Cardiac fibroblast (primary cell): ENCODE measurements around the gene EYS.
A peak's percentile ranks its signal among the peaks of the same experiment; 100 is the strongest.

ENCODE experiments used
- DNase-seq, 2 donors: peaks; one replicate each; pipeline versions ENCODE4 v3.0.0 to v3.0.0-alpha.2; 2010; ENCODE audit warnings: low read depth in 2 of 2
- H3K4me3 ChIP-seq, 2 donors: replicated peaks in 1 of 2; 1 replicate in 1 of 2; 2 replicates in 1 of 2; pipeline ENCODE4 v1.5.1; 2011; ENCODE audit warnings: low read depth in 2 of 2, low read length in 2 of 2, mild to moderate bottlenecking in 2 of 2, moderate library complexity in 1 of 2
- CTCF ChIP-seq: IDR thresholded peaks from one replicate; pipeline ENCODE4 v1.5.1; 2011; ENCODE audit warnings: low read depth, mild to moderate bottlenecking, low read length, inconsistent platforms

The EYS gene

GRCh38 chr6:64383277-64383676 lies 1323.7 kb downstream of the EYS start:
- H3K4me3 ChIP-seq = no peak overlapping the region
- DNase-seq = no peak
- TF ChIP-seq CTCF = no peak

- TF ChIP-seq CTCF = no peak
- no peak overlapping the region for H3K4me3 ChIP-seq
- DNase-seq = no peak
Observed at GRCh38 chr6:64376394-64376793, 1330.6 kb downstream of the EYS start.

GRCh38 chr6:64357430-64357829 lies 1349.6 kb downstream of the EYS start:
- TF ChIP-seq CTCF = no peak
- no peak for DNase-seq

GRCh38 chr6:64347411-64347810 lies 1359.6 kb downstream of the EYS start:
- no peak for DNase-seq
- no peak for TF ChIP-seq CTCF
- H3K4me3 ChIP-seq = no peak overlapping the region

More at GRCh38 chr6:64357430-64357829, 1349.6 kb downstream of the EYS start:
- H3K4me3 ChIP-seq = no peak overlapping the region

- no peak for TF ChIP-seq CTCF
- peak in 1 of 2 donors; percentile 12 for DNase-seq
- H3K4me3 ChIP-seq = no peak overlapping the region
Observed at GRCh38 chr6:64335195-64335594, 1371.8 kb downstream of the EYS start.

GRCh38 chr6:64334636-64335035 lies 1372.4 kb downstream of the EYS start:
- H3K4me3 ChIP-seq = no peak overlapping the region
- peak; percentile 10 to 34 for DNase-seq
- TF ChIP-seq CTCF = no peak

GRCh38 chr6:64330694-64331307 lies 1376.2 kb downstream of the EYS start:
- peak; percentile 67 to 71 for DNase-seq

More at GRCh38 chr6:64330694-64331307, 1376.2 kb downstream of the EYS start:
- no peak overlapping the region for H3K4me3 ChIP-seq
- TF ChIP-seq CTCF = peak; percentile 59
